HCT116 (cell line): Measurements from ENCODE around the gene FHIT. TPM values are rescaled to one million over a fixed set of nuclear protein-coding genes. Genes with fewer than 3 reads are reported as not detected.
A peak's percentile ranks its signal among the peaks of the same experiment; 100 is the strongest.

Experiments used
- ATAC-seq: fragments of 200-7000 bp; cut with Tn5 transposase; 2 replicates; pipeline ENCODE4 v1.9.1; 2020; ENCODE audit warnings: mild to moderate bottlenecking, moderate library complexity
- BruUV-seq: library from RNA; stranded (reverse); fragments of 400-500 nt; replicated peaks from 2 replicates; lab custom pipeline; 2021; lab: Mats Ljungman, UMichigan
- CTCF ChIA-PET: fragments of 300-600 bp; sonication (Branson Sonifier 250); formaldehyde crosslinking; loops from one replicate; lab custom pipeline; 2021; ENCODE audit warnings: antibody characterized with exemption; lab: Charles Lee
- POLR2A ChIA-PET: fragments of 300-600, 350-600 bp; sonication (Branson Sonifier 250); formaldehyde crosslinking; loops from one replicate; lab custom pipeline; 2021; ENCODE audit warnings: antibody characterized with exemption; lab: Charles Lee
- RAD21 ChIA-PET, 2 experiments: fragments of 300-600 bp; sonication (Branson Sonifier 250); formaldehyde crosslinking; loops; one replicate each; lab custom pipeline; 2023; ENCODE audit warnings: low total read pairs in 2 of 2; ENCODE audit not compliant: uncharacterized antibody in 2 of 2, unreplicated experiment in 2 of 2, low non-redundant PET in 1 of 2; lab: Charles Lee
- DNase-seq: peaks from one replicate; pipeline ENCODE4 v3.0.0-alpha.2; 2010; ENCODE audit warnings: low read depth, low spot score
- H2AFZ ChIP-seq: fragments of 200-600 bp; shearing (Covaris generic), sonication (generic); 2 replicates; pipeline ENCODE4 v1.6.1; 2017; ENCODE audit warnings: low read depth, mixed run types, mixed read lengths, antibody characterized with exemption, low read length; ENCODE audit not compliant: poor library complexity, severe bottlenecking
- H3K27ac ChIP-seq: 2 replicates; pipeline ENCODE4 v1.5.1; 2012; ENCODE audit warnings: low read depth, low read length
- H3K27me3 ChIP-seq: fragments of 200-600 bp; sonication (generic); 2 replicates; pipeline ENCODE4 v1.6.1; 2016; ENCODE audit warnings: mixed run types, low read length, mixed read lengths; ENCODE audit not compliant: insufficient read depth
- H3K36me3 ChIP-seq, 2 experiments: fragments of 200-500 bp in 1 of 2; fragments of 200-600 bp in 1 of 2; sonication (Bioruptor generic) in 1 of 2; sonication (generic) in 1 of 2; 2 replicates each; pipeline versions ENCODE4 v1.5.1 to v1.6.1; 2014 to 2016; ENCODE audit warnings: low read length in 2 of 2, inconsistent platforms in 1 of 2, mixed read lengths in 1 of 2, mixed run types in 1 of 2; ENCODE audit not compliant: insufficient read depth in 2 of 2, control insufficient read depth in 1 of 2
- H3K4me1 ChIP-seq, 2 experiments: fragments of 200-600 bp in 1 of 2; sonication (generic) in 1 of 2; 2 replicates each; pipeline versions ENCODE4 v1.5.1 to v1.6.1; 2012 to 2017; ENCODE audit warnings: low read length in 2 of 2, inconsistent platforms in 1 of 2, mild to moderate bottlenecking in 1 of 2, mixed read lengths in 1 of 2, mixed run types in 1 of 2, moderate library complexity in 1 of 2; ENCODE audit not compliant: insufficient read depth in 2 of 2, control insufficient read depth in 1 of 2
- H3K4me2 ChIP-seq: fragments of 200-600 bp; sonication (generic); 2 replicates; pipeline ENCODE4 v1.6.1; 2017; ENCODE audit warnings: mixed run types, low read length, mixed read lengths
- H3K4me3 ChIP-seq, 2 experiments: fragments of 200-600 bp in 1 of 2; sonication (generic) in 1 of 2; replicated peaks in 1 of 2; 2 replicates each; pipeline ENCODE4 v1.5.1; 2011 to 2016; ENCODE audit warnings: low read length in 2 of 2, control low read depth in 1 of 2, low read depth in 1 of 2, mild to moderate bottlenecking in 1 of 2, mixed read lengths in 1 of 2, mixed run types in 1 of 2
- H3K79me2 ChIP-seq: fragments of 200-600 bp; sonication (generic); 2 replicates; pipeline ENCODE4 v1.6.1; 2017; ENCODE audit warnings: mild to moderate bottlenecking, mixed run types, low read length, moderate library complexity, mixed read lengths; ENCODE audit not compliant: insufficient read depth
- H3K9ac ChIP-seq: fragments of 200-600 bp; sonication (generic); 2 replicates; pipeline ENCODE4 v1.6.1; 2016; ENCODE audit warnings: low read length, mixed read lengths
- H3K9me2 ChIP-seq: fragments of 200-600 bp; sonication (generic), shearing (Covaris generic); 2 replicates; pipeline ENCODE4 v1.6.1; 2017; ENCODE audit warnings: mixed run types, mild to moderate bottlenecking, moderate library complexity; ENCODE audit not compliant: insufficient read depth
- H3K9me3 ChIP-seq, 2 experiments: fragments of 200-500 bp in 1 of 2; fragments of 200-600 bp in 1 of 2; sonication (Bioruptor generic) in 1 of 2; sonication (generic) in 1 of 2; 2 replicates each; pipeline ENCODE4 v1.6.1; 2014 to 2017; ENCODE audit warnings: low read length in 2 of 2, mixed read lengths in 2 of 2, inconsistent platforms in 1 of 2, low read depth in 1 of 2, mild to moderate bottlenecking in 1 of 2, mixed run types in 1 of 2, moderate library complexity in 1 of 2; ENCODE audit not compliant: control insufficient read depth in 1 of 2, insufficient read depth in 1 of 2
- H4K20me1 ChIP-seq: fragments of 200-600 bp; sonication (generic), shearing (Covaris generic); 2 replicates; pipeline ENCODE4 v1.6.1; 2017; ENCODE audit warnings: mixed run types, mild to moderate bottlenecking, moderate library complexity; ENCODE audit not compliant: insufficient read depth
- ATF3 ChIP-seq: IDR thresholded peaks from 2 replicates; pipeline ENCODE4 v1.6.1; 2012
- EGR1 ChIP-seq: IDR thresholded peaks from 2 replicates; pipeline ENCODE4 v1.6.1; 2012; ENCODE audit warnings: low read depth
- EZH2 ChIP-seq: fragments of 200-600 bp; sonication (generic); IDR thresholded peaks from 2 replicates; pipeline ENCODE4 v1.6.1; 2017; ENCODE audit warnings: antibody characterized with exemption, mixed run types
- FOSL1 ChIP-seq: IDR thresholded peaks from 2 replicates; pipeline ENCODE4 v1.6.1; 2012; ENCODE audit warnings: low read depth
- JUND ChIP-seq: IDR thresholded peaks from 2 replicates; pipeline ENCODE4 v1.6.1; 2012
- RAD21 ChIP-seq: IDR thresholded peaks from 2 replicates; pipeline ENCODE4 v1.6.1; 2012; ENCODE audit warnings: low read depth, mild to moderate bottlenecking
- REST ChIP-seq: IDR thresholded peaks from 2 replicates; pipeline ENCODE4 v1.6.1; 2012; ENCODE audit warnings: low read depth
- SP1 ChIP-seq: IDR thresholded peaks from 2 replicates; pipeline ENCODE4 v1.6.1; 2012; ENCODE audit warnings: low read depth
- SRF ChIP-seq: IDR thresholded peaks from 2 replicates; pipeline ENCODE4 v1.6.1; 2012; ENCODE audit warnings: low read depth
- TCF7L2 ChIP-seq: IDR thresholded peaks from 2 replicates; pipeline ENCODE4 v1.7.0; 2011; ENCODE audit warnings: borderline replicate concordance, inconsistent platforms; ENCODE audit not compliant: insufficient read depth, insufficient read length; ENCODE audit errors: extremely low read depth
- YY1 ChIP-seq: IDR thresholded peaks from 2 replicates; pipeline ENCODE4 v1.6.1; 2011; ENCODE audit warnings: low read length, low read depth, moderate library complexity, mild to moderate bottlenecking; ENCODE audit not compliant: insufficient replicate concordance; ENCODE audit errors: extremely low read depth
- ZBTB33 ChIP-seq: IDR thresholded peaks from 2 replicates; pipeline ENCODE4 v1.6.1; 2011; ENCODE audit warnings: mild to moderate bottlenecking, low read length, moderate library complexity; ENCODE audit not compliant: insufficient replicate concordance; ENCODE audit errors: extremely low read depth
- ZFX ChIP-seq: fragments of 450-650 bp; IDR thresholded peaks from 2 replicates; pipeline ENCODE4 v1.6.1; 2017
- ZNF274 ChIP-seq: fragments of 200-500 bp; sonication (Bioruptor generic); IDR thresholded peaks from 2 replicates; pipeline ENCODE4 v1.6.1; 2014; ENCODE audit warnings: mild to moderate bottlenecking, low read depth, low read length, inconsistent platforms
- intact Hi-C: fragments of 100-400 bp; cut with micrococcal nuclease; formaldehyde crosslinking; loops from 2 replicates; pipeline ENCODE4 v1.10.0; 2022
- total RNA-seq: library from RNA; stranded (reverse); gene quantifications from one replicate; pipeline ENCODE4 v1.2.1, GENCODE V29; 2021; ENCODE audit not compliant: unreplicated experiment

The FHIT gene
- total RNA-seq, 1 experiment from 2014 or later: 20.1 TPM

GRCh38 chr3:61182662-61183061, 68.6 kb downstream of the FHIT start:
- 0 out of 2 replicates have a peak, but pooled peaks cover 8% of the 10 kb centered on the region for H3K79me2 ChIP-seq
- H3K36me3 ChIP-seq: no peaks in the 10 kb centered on the region
- H3K4me2 ChIP-seq: peak overlapping the region; percentile 20; the same call in 1 of the 2 replicates
- H3K4me1 ChIP-seq: peaks cover 11 to 19% of the 10 kb centered on the region in 2 experiments
- H3K4me3 ChIP-seq: no peak overlapping the region
- no peaks in the 10 kb centered on the region for H4K20me1 ChIP-seq
- H3K27me3 ChIP-seq: no peaks in the 10 kb centered on the region
- no peak for TF ChIP-seq ATF3
- no peak for TF ChIP-seq ZNF274
- no peak for TF ChIP-seq RAD21
- TF ChIP-seq EZH2: no peak
- no peak for TF ChIP-seq SP1
- TF ChIP-seq SRF: no peak
- TF ChIP-seq REST: no peak
- no peak for TF ChIP-seq ZBTB33
- no peak for TF ChIP-seq ZFX
- no peak for TF ChIP-seq YY1
- no peak for TF ChIP-seq TCF7L2
- no peak for TF ChIP-seq JUND
- no peak for TF ChIP-seq EGR1
- no peak for TF ChIP-seq FOSL1
- TF ChIP-seq, all 23 proteins: peak for 0
- POLR2A ChIA-PET: no interaction called here
- intact Hi-C loops: no loop called here
- BruUV-seq: no TSS peak
- Histone ChIP-seq H2AFZ (no peak overlapping the region), H3K9me3 (no peaks in the 10 kb centered on the region), H3K27ac (no peak overlapping the region), H3K9ac (no peak overlapping the region), H3K9me2 (no peaks in the 10 kb centered on the region)
- RAD21 ChIA-PET: no interaction called here
- DNase-seq (no peak), ATAC-seq (no peak)
- CTCF ChIA-PET: no interaction called here
